SH-SY5Y (cell line): ENCODE data around the gene MEIOB.

Experiments used
- GATA2 ChIP-seq: IDR thresholded peaks from 2 replicates; pipeline ENCODE4 v1.6.1; 2011; ENCODE audit warnings: mild to moderate bottlenecking, low read depth, low read length
- GATA3 ChIP-seq: IDR thresholded peaks from 2 replicates; pipeline ENCODE4 v1.6.1; 2011; ENCODE audit warnings: low read depth, mild to moderate bottlenecking, low read length, moderate library complexity

- TF ChIP-seq GATA2 (no peak), GATA3 (no peak)
These were observed 85.5 kb downstream of the MEIOB start for GRCh38 chr16:1786242-1787055.
